KMS-11 (cell line): ENCODE data around the gene SCARB1.

ENCODE experiments used
- H2AFZ ChIP-seq: fragments of 200-600 bp; sonication (generic); 2 replicates; pipeline ENCODE4 v1.6.1; 2016; ENCODE audit warnings: antibody characterized with exemption, mixed run types, low read depth
- H3K27ac ChIP-seq: fragments of 200-600 bp; sonication (generic); 2 replicates; pipeline ENCODE4 v1.6.1; 2016; ENCODE audit warnings: mild to moderate bottlenecking, mixed run types
- H3K27me3 ChIP-seq: fragments of 200-600 bp; sonication (generic); 2 replicates; pipeline ENCODE4 v1.6.1; 2017; ENCODE audit warnings: mild to moderate bottlenecking, low read depth, mixed run types, moderate library complexity; ENCODE audit not compliant: insufficient read depth
- H3K36me3 ChIP-seq: fragments of 200-600 bp; sonication (generic); 2 replicates; pipeline ENCODE4 v1.6.1; 2017; ENCODE audit warnings: mild to moderate bottlenecking, mixed run types; ENCODE audit not compliant: insufficient read depth
- H3K4me1 ChIP-seq: fragments of 200-600 bp; sonication (generic); 2 replicates; pipeline ENCODE4 v1.6.1; 2016; ENCODE audit warnings: mild to moderate bottlenecking, low read depth, mixed run types; ENCODE audit not compliant: poor library complexity, severe bottlenecking
- H3K4me2 ChIP-seq: fragments of 200-600 bp; sonication (generic); 2 replicates; pipeline ENCODE4 v1.7.0; 2016; ENCODE audit warnings: mild to moderate bottlenecking, mixed run types
- H3K4me3 ChIP-seq: fragments of 200-600 bp; sonication (generic); IDR thresholded peaks from 2 replicates; pipeline ENCODE4 v1.6.1; 2017; ENCODE audit warnings: low read depth, low read length, mixed read lengths; ENCODE audit not compliant: insufficient read depth
- H3K79me2 ChIP-seq: fragments of 200-600 bp; sonication (generic); 2 replicates; pipeline ENCODE4 v1.6.1; 2016; ENCODE audit warnings: low read depth, mixed run types; ENCODE audit not compliant: insufficient read depth
- H3K9ac ChIP-seq: fragments of 200-600 bp; sonication (generic); 2 replicates; pipeline ENCODE4 v1.6.1; 2016; ENCODE audit warnings: mild to moderate bottlenecking, mixed run types
- H4K20me1 ChIP-seq: fragments of 200-600 bp; sonication (generic); 2 replicates; pipeline ENCODE4 v1.6.1; 2016; ENCODE audit warnings: mild to moderate bottlenecking, mixed run types; ENCODE audit not compliant: insufficient read depth
- TF ChIP-seq, protein P1 (sequence below): fragments of 200-600 bp; sonication (generic); conservative IDR thresholded peaks from 2 replicates; pipeline ENCODE4 v1.6.1; 2017; ENCODE audit warnings: low read depth, mild to moderate bottlenecking, antibody characterized with exemption, low read length, moderate library complexity, mixed read lengths

The SCARB1 gene

DNA sequence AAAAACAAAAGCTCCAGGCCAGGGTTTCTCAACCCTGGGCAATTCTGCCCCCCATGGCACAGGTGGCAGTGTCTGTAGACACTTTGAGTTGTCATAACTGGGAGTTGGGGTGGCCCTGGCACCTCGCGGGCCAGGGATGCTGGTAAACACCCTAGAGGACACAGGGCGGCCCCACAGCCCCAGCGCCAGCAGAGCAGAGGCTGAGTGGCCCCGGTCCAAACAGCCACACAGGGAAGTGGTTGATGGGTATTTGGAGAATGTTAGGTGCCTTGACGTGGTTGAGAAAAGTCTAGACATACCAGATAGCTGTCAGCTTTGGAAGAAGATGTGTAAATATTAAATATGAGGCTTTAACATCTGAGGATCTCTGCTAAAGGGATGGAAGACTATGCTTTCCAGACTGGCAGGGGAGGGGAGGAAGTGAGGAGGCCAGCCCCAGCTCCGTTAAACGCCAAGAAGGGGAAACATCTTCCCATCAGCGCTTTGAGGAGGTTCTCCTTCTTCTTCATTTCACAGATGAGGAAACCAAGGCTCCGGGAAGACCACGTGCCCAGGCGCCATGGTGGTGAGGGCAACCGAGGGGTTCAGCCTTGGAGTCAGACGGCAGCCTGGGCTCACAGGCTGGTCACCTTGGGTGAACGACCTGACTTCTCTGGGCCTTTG, 103.7 kb downstream of the SCARB1 start:
- Histone ChIP-seq H3K79me2 (no peaks in the 10 kb centered on the region), H2AFZ (no peak overlapping the region), H4K20me1 (no peaks in the 10 kb centered on the region), H3K36me3 (no peaks in the 10 kb centered on the region), H3K4me1 (no peaks in the 10 kb centered on the region), H3K9ac (no peak overlapping the region), H3K27ac (no peak overlapping the region), H3K4me3 (no peak overlapping the region), H3K27me3 (no peaks in the 10 kb centered on the region), H3K4me2 (no peak overlapping the region)
- TF ChIP-seq, protein P1, sequence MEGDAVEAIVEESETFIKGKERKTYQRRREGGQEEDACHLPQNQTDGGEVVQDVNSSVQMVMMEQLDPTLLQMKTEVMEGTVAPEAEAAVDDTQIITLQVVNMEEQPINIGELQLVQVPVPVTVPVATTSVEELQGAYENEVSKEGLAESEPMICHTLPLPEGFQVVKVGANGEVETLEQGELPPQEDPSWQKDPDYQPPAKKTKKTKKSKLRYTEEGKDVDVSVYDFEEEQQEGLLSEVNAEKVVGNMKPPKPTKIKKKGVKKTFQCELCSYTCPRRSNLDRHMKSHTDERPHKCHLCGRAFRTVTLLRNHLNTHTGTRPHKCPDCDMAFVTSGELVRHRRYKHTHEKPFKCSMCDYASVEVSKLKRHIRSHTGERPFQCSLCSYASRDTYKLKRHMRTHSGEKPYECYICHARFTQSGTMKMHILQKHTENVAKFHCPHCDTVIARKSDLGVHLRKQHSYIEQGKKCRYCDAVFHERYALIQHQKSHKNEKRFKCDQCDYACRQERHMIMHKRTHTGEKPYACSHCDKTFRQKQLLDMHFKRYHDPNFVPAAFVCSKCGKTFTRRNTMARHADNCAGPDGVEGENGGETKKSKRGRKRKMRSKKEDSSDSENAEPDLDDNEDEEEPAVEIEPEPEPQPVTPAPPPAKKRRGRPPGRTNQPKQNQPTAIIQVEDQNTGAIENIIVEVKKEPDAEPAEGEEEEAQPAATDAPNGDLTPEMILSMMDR, result no peak

DNA sequence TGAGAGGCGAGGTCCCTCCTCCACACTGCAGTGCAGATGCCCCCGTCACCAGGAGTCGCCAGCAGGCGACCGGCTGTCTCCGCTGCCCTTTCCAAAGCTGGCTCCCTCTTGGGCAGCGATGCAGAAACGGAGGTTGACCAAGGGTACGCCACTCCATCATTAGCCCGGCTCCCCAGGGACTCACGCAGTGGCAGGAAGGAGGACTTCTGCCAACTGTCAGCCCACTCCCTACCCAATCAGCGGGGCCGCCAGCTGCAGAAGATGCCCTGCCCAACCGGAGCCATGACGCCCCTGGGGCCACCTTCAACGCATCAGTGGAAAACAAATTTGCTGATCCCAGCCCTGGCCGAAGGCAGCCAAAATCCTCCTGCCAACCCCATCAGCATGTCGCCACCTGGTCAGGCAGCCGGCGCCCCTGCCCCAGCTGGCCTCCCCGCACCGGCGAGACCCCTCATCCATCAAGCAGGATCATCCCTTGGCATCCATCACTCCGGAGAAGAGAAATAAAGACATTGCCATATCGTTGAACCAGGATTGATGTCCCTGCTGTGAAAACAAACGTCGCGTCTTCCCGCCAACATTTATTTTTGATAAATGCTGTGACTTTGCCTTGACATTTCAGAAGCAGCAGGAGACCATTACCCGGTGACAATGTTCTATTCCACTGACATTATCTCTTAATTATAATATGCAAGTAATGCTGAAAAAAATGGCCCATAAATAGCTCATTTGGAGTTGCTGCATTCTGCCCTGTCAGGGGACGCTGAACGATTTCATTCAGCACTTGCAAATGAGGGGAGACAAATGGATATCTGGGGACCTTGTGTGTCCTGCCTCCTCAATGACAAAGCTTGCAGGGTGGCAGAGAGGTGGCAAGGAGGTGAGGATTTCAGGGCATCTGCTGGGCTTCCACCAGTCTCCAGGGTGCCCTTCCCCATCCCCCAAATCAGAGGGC, 105.1 kb downstream of the SCARB1 start:
- H3K27ac ChIP-seq, result no peak overlapping the region
- H3K79me2 ChIP-seq, result no peaks in the 10 kb centered on the region
- no peaks in the 10 kb centered on the region for H3K4me1 ChIP-seq
- no peaks in the 10 kb centered on the region for H3K27me3 ChIP-seq
- H4K20me1 ChIP-seq, result no peaks in the 10 kb centered on the region
- no peak overlapping the region for H3K9ac ChIP-seq
- no peak overlapping the region for H2AFZ ChIP-seq
- no peaks in the 10 kb centered on the region for H3K36me3 ChIP-seq
- TF ChIP-seq, protein P1, result no peak
- no peak overlapping the region for H3K4me2 ChIP-seq
- no peak overlapping the region for H3K4me3 ChIP-seq

DNA sequence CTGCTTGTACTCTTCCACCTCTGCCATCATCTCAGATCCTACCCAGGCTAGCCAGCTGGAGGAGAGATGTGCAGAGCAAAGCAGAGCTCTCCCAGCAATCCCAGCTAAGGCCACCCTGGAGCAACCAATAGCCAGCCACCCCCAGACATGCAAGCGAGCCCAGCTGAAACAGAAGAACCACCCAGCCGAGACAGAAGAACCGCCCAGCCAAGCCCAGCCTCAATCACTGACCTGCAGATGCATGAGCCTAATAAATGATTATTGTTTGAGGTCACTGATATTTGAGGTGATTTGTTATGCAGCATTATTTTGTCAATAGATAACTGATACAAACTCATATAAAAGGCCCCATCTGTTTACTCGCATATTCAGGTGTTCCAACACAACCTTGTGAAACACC, 106.3 kb downstream of the SCARB1 start:
- Histone ChIP-seq H4K20me1 (no peaks in the 10 kb centered on the region), H3K4me1 (no peaks in the 10 kb centered on the region), H3K4me2 (no peak overlapping the region), H3K79me2 (no peaks in the 10 kb centered on the region), H3K36me3 (no peaks in the 10 kb centered on the region), H3K27ac (no peak overlapping the region), H3K27me3 (no peaks in the 10 kb centered on the region), H3K9ac (no peak overlapping the region), H2AFZ (no peak overlapping the region), H3K4me3 (no peak overlapping the region)
- TF ChIP-seq, protein P1, result no peak

DNA sequence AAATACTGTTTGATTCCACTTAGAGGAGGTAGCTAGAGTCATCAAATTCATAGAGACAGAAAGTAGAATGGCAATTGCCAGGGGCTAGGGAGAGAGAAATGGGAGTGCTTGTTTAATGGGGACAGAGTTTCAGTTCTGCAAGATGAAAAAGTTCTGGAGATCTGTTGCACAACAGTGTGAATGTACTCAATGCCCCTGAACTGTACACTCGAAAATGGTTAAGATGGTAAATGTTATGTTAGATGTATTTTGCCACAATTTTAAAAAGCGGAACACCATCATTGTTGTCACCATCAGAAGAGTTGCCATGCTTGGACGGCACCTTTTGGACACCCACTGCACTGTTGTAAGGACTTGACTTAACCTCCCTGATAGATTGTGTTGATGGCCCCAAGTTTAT, 106.9 kb downstream of the SCARB1 start:
- H4K20me1 ChIP-seq, result no peaks in the 10 kb centered on the region
- no peak overlapping the region for H3K9ac ChIP-seq
- H3K4me2 ChIP-seq, result no peak overlapping the region
- no peaks in the 10 kb centered on the region for H3K4me1 ChIP-seq
- no peak overlapping the region for H3K27ac ChIP-seq
- no peaks in the 10 kb centered on the region for H3K79me2 ChIP-seq
- TF ChIP-seq, protein P1, result no peak
- no peak overlapping the region for H3K4me3 ChIP-seq
- H3K27me3 ChIP-seq, result no peaks in the 10 kb centered on the region
- H3K36me3 ChIP-seq, result no peaks in the 10 kb centered on the region
- H2AFZ ChIP-seq, result no peak overlapping the region
